Thyroid gland (tissue), 4 donors: Measurements from ENCODE around the gene GTF2H3. TPM values are rescaled to one million over a fixed set of nuclear protein-coding genes. Genes with fewer than 3 reads are reported as not detected.

ENCODE experiments used
- DNase-seq, 2 donors: peaks; one replicate each; pipeline ENCODE4 v3.0.0-alpha.2; 2019
- H3K27ac ChIP-seq, 3 donors: fragments of 200-600 bp; sonication (generic); 1 replicate in 2 of 3; 2 replicates in 1 of 3; pipeline ENCODE4 v1.5.1; 2016 to 2019; ENCODE audit warnings: mild to moderate bottlenecking in 1 of 3, moderate library complexity in 1 of 3
- H3K27me3 ChIP-seq: fragments of 200-600 bp; sonication (generic); one replicate; pipeline ENCODE4 v1.5.1; 2019
- H3K36me3 ChIP-seq, 2 donors: fragments of 200-600 bp; sonication (generic); one replicate each; pipeline ENCODE4 v1.5.1; 2016 to 2019
- H3K4me1 ChIP-seq, 2 donors: fragments of 200-600 bp; sonication (generic); one replicate each; pipeline ENCODE4 v1.5.1; 2017 to 2019
- H3K4me3 ChIP-seq, 3 donors: fragments of 200-600 bp; sonication (generic); replicated peaks in 1 of 3; 1 replicate in 2 of 3; 2 replicates in 1 of 3; pipeline ENCODE4 v1.5.1; 2016; ENCODE audit warnings: mild to moderate bottlenecking in 1 of 3
- H3K9me3 ChIP-seq: fragments of 200-600 bp; sonication (generic); one replicate; pipeline ENCODE4 v1.5.1; 2017
- CTCF ChIP-seq, 6 experiments: fragments of 200-600 bp in 3 of 6; fragments of 450-650 bp in 3 of 6; sonication (generic) in 3 of 6; IDR thresholded peaks; one replicate each; pipeline ENCODE4 v1.5.1; 2016 to 2019; ENCODE audit warnings: antibody characterized with exemption in 6 of 6, mild to moderate bottlenecking in 2 of 6, inconsistent platforms in 1 of 6, moderate library complexity in 1 of 6
- POLR2A ChIP-seq, 2 donors: fragments of 450-650 bp; IDR thresholded peaks; one replicate each; pipeline ENCODE4 v1.6.1; 2017; ENCODE audit warnings: antibody characterized with exemption in 2 of 2, mild to moderate bottlenecking in 2 of 2, moderate library complexity in 1 of 2
- WGBS, 2 donors: methylation state at CpG; one replicate each; pipeline ENCODE4 v1.1.5; 2017; 5-methylcytosine and 5-hydroxymethylcytosine counted together
- intact Hi-C: fragments of 100-400 bp; cut with DNase I; formaldehyde crosslinking; loops from one replicate; pipeline ENCODE4 v1.15.1; 2023
- total RNA-seq, 4 donors: library from RNA; depleted of rRNA; stranded (reverse); fragments of >200 nt; gene quantifications; one replicate each; pipeline ENCODE4 v1.2.3, GENCODE V29; 2016

Gene GTF2H3
- total RNA-seq, 4 donors from 2014 or later, result 15.9 to 32.4 (median 31.1) TPM

- peaks cover 5 to 15% of the 10 kb centered on the region in 2 donors for H3K4me1 ChIP-seq
- WGBS, 2 donors, result 81 to 82% methylated on average over 3 of the region's 3 CpGs
- TF ChIP-seq POLR2A (IDR thresholded peaks at IDR 0.05), result no peak
- TF ChIP-seq CTCF (IDR thresholded peaks at IDR 0.05), result no peak
- intact Hi-C loops, result no loop called here
- H3K27ac ChIP-seq, result no peak overlapping the region
- no peaks in the 10 kb centered on the region for H3K27me3 ChIP-seq
- peaks cover 28 to 37% of the 10 kb centered on the region in 2 donors for H3K36me3 ChIP-seq
- H3K9me3 ChIP-seq, result no peaks in the 10 kb centered on the region
- H3K4me3 ChIP-seq, result no peak overlapping the region
- DNase-seq, result no peak
These were observed 35.1 kb upstream of the GTF2H3 start for GRCh38 chr12:123598522-123598921.

GRCh38 chr12:123599310-123599709, 34.3 kb upstream of the GTF2H3 start:
- DNase-seq, result no peak
- intact Hi-C loops, result no loop called here
- Histone ChIP-seq H3K9me3 (no peaks in the 10 kb centered on the region), H3K27ac (no peak overlapping the region), H3K36me3 (peaks cover 28 to 37% of the 10 kb centered on the region in 2 donors), H3K4me3 (no peak overlapping the region), H3K27me3 (no peaks in the 10 kb centered on the region), H3K4me1 (peaks cover 5 to 15% of the 10 kb centered on the region in 2 donors)
- 95 to 98% methylated on average over 1 of the region's 1 CpG for WGBS, 2 donors
- TF ChIP-seq POLR2A (IDR thresholded peaks at IDR 0.05) (no peak), CTCF (IDR thresholded peaks at IDR 0.05) (no peak)

- no peak overlapping the region for H3K4me3 ChIP-seq
- H3K36me3 ChIP-seq, result peaks cover 28 to 34% of the 10 kb centered on the region in 2 donors
- 93 to 94% methylated on average over 7 of the region's 7 CpGs for WGBS, 2 donors
- peaks cover 5 to 15% of the 10 kb centered on the region in 2 donors for H3K4me1 ChIP-seq
- H3K9me3 ChIP-seq, result no peaks in the 10 kb centered on the region
- DNase-seq, result no peak
- intact Hi-C loops, result no loop called here
- H3K27ac ChIP-seq, result no peak overlapping the region
- no peaks in the 10 kb centered on the region for H3K27me3 ChIP-seq
- TF ChIP-seq CTCF (IDR thresholded peaks at IDR 0.05), result no peak
- no peak for TF ChIP-seq POLR2A (IDR thresholded peaks at IDR 0.05)
These were observed 33.9 kb upstream of the GTF2H3 start for GRCh38 chr12:123599721-123600120.

- H3K4me1 ChIP-seq, result peaks cover 5 to 15% of the 10 kb centered on the region in 2 donors
- no peaks in the 10 kb centered on the region for H3K9me3 ChIP-seq
- 0 to 1% methylated on average over 7 to 52 of the region's 81 CpGs for WGBS, 2 donors
- peaks cover 13 to 24% of the 10 kb centered on the region in 2 donors for H3K36me3 ChIP-seq
- H3K27me3 ChIP-seq, result no peaks in the 10 kb centered on the region
- intact Hi-C loops, result no loop called here
- peak; percentile 81 to 85 for DNase-seq
- TF ChIP-seq CTCF (IDR thresholded peaks at IDR 0.05) (peak in 5 of 6 experiments; percentile 31 to 91 (median 73)), POLR2A (IDR thresholded peaks at IDR 0.05) (peak in 1 of 2 donors; percentile 59)
- peak within 1 kb of the TSS; percentile 67 to 80 (median 70) for H3K4me3 ChIP-seq
- peak within 1 kb of the TSS; percentile 53 to 69 (median 68) for H3K27ac ChIP-seq
These were observed 31.8 kb upstream of the GTF2H3 start, which contains the start of gene DDX55 for GRCh38 chr12:123601602-123602489. Gene DDX55 (plus strand): TSS chr12:123602099. CDS start chr12:123602149, 50 bp downstream.
